MM.1S (cell line): ENCODE data around the gene GRB2.
"Not testable (repeated sequence)": the region's sequence is repeated elsewhere in the genome, so short reads cannot be mapped to it uniquely, and the experiment has no call there.

Experiments
- DNase-seq: peaks from one replicate; pipeline ENCODE4 v3.0.0-alpha.2; 2015
- H2AFZ ChIP-seq: fragments of 300-600 bp; sonication (generic); 2 replicates; pipeline ENCODE4 v1.6.0; 2016; ENCODE audit warnings: antibody characterized with exemption, low read length
- H3F3A ChIP-seq: fragments of 300-600 bp; sonication (generic); 2 replicates; pipeline ENCODE4 v1.6.1; 2016; ENCODE audit warnings: mild to moderate bottlenecking, antibody characterized with exemption, low read length, moderate library complexity, mixed read lengths; ENCODE audit not compliant: insufficient read depth
- H3K27ac ChIP-seq: fragments of 300-600 bp; sonication (generic); 2 replicates; pipeline ENCODE4 v1.5.1; 2016; ENCODE audit warnings: mild to moderate bottlenecking, low read length
- H3K27me3 ChIP-seq: fragments of 300-600 bp; sonication (generic); replicated peaks from 2 replicates; pipeline ENCODE4 v1.6.0; 2016; ENCODE audit warnings: low read length; ENCODE audit not compliant: insufficient read depth
- H3K36me3 ChIP-seq: fragments of 300-600 bp; sonication (generic); replicated peaks from 2 replicates; pipeline ENCODE4 v1.6.1; 2016; ENCODE audit warnings: mild to moderate bottlenecking, low read length, mixed read lengths; ENCODE audit not compliant: insufficient read depth
- H3K4me1 ChIP-seq: fragments of 300-600 bp; sonication (generic); 2 replicates; pipeline ENCODE4 v1.6.1; 2016; ENCODE audit warnings: low read length, mixed read lengths
- H3K4me2 ChIP-seq: fragments of 300-600 bp; sonication (generic); 2 replicates; pipeline ENCODE4 v1.6.0; 2016; ENCODE audit warnings: low read depth, low read length
- H3K4me3 ChIP-seq: fragments of 300-600 bp; sonication (generic); 2 replicates; pipeline ENCODE4 v1.5.1; 2016; ENCODE audit warnings: low read length, mixed read lengths
- H3K79me2 ChIP-seq: fragments of 300-600 bp; sonication (generic); 2 replicates; pipeline ENCODE4 v1.6.1; 2016; ENCODE audit warnings: mixed run types, low read length, mixed read lengths
- H3K9ac ChIP-seq: fragments of 300-600 bp; sonication (generic); 2 replicates; pipeline ENCODE4 v1.6.1; 2016; ENCODE audit warnings: low read length, mixed read lengths
- H3K9me2 ChIP-seq: fragments of 300-600 bp; sonication (generic); replicated peaks from 2 replicates; pipeline ENCODE4 v1.6.1; 2016; ENCODE audit warnings: mild to moderate bottlenecking, low read length, mixed read lengths; ENCODE audit not compliant: insufficient read depth
- H3K9me3 ChIP-seq: fragments of 300-600 bp; sonication (generic); replicated peaks from 2 replicates; pipeline ENCODE4 v1.6.1; 2016; ENCODE audit warnings: mild to moderate bottlenecking, low read length, mixed read lengths; ENCODE audit not compliant: insufficient read depth
- H4K20me1 ChIP-seq: fragments of 300-600 bp; sonication (generic); 2 replicates; pipeline ENCODE4 v1.6.1; 2016; ENCODE audit warnings: mild to moderate bottlenecking, low read length, moderate library complexity, mixed read lengths; ENCODE audit not compliant: insufficient read depth
- CTCF ChIP-seq: fragments of 300-600 bp; sonication (generic); IDR thresholded peaks from 2 replicates; pipeline ENCODE4 v1.5.1; 2016; ENCODE audit warnings: antibody characterized with exemption, low read length, mixed read lengths
- EZH2 ChIP-seq: fragments of 300-600 bp; sonication (generic); optimal IDR thresholded peaks from 2 replicates; pipeline ENCODE3; 2017; ENCODE audit warnings: low read depth, mild to moderate bottlenecking, antibody characterized with exemption, low read length, mixed read lengths
- EZH2phosphoT487 ChIP-seq: fragments of 300-600 bp; sonication (generic); IDR thresholded peaks from 2 replicates; pipeline ENCODE4 v1.6.1; 2018; ENCODE audit warnings: antibody characterized with exemption, low read length

The GRB2 gene

GRCh38 chr17:75442168-75443103 lies 37.0 kb upstream of the GRB2 start:
- Histone ChIP-seq H3K79me2 (no peaks in the 10 kb centered on the region), H4K20me1 (no peaks in the 10 kb centered on the region), H3K9ac (no peak overlapping the region), H3K27me3 (no peaks in the 10 kb centered on the region), H3K27ac (no peak overlapping the region), H3K36me3 (no peaks in the 10 kb centered on the region), H3K4me2 (no peak overlapping the region), H2AFZ (no peak overlapping the region), H3F3A (no peaks in the 10 kb centered on the region), H3K9me2 (no peaks in the 10 kb centered on the region), H3K4me3 (no peak overlapping the region), H3K4me1 (no peaks in the 10 kb centered on the region), H3K9me3 (no peaks in the 10 kb centered on the region)
- no peak for DNase-seq
- TF ChIP-seq EZH2 (no peak), CTCF (no peak), EZH2phosphoT487 (no peak)

- Histone ChIP-seq H3K9me2 (no peaks in the 10 kb centered on the region), H3F3A (no peaks in the 10 kb centered on the region), H4K20me1 (no peaks in the 10 kb centered on the region), H3K36me3 (no peaks in the 10 kb centered on the region), H3K4me1 (no peaks in the 10 kb centered on the region), H3K27me3 (no peaks in the 10 kb centered on the region), H3K27ac (no peak overlapping the region), H3K79me2 (no peaks in the 10 kb centered on the region), H3K4me2 (no peak overlapping the region), H3K9me3 (no peaks in the 10 kb centered on the region), H2AFZ (no peak overlapping the region), H3K4me3 (no peak overlapping the region), H3K9ac (no peak overlapping the region)
- TF ChIP-seq CTCF (no peak), EZH2phosphoT487 (no peak), EZH2 (no peak)
- no peak for DNase-seq
Observed at GRCh38 chr17:75440738-75441448, 35.4 kb upstream of the GRB2 start.

GRCh38 chr17:75439287-75439686 lies 33.8 kb upstream of the GRB2 start:
- DNase-seq = no peak
- H2AFZ ChIP-seq = no peak overlapping the region
- no peaks in the 10 kb centered on the region for H3K9me3 ChIP-seq
- no peak overlapping the region for H3K9ac ChIP-seq
- H3K4me2 ChIP-seq = no peak overlapping the region
- TF ChIP-seq EZH2phosphoT487 (no peak), CTCF (no peak), EZH2 (no peak)
- H3K4me1 ChIP-seq = no peaks in the 10 kb centered on the region
- no peak overlapping the region for H3K4me3 ChIP-seq
- H3K36me3 ChIP-seq = no peaks in the 10 kb centered on the region
- no peaks in the 10 kb centered on the region for H3K27me3 ChIP-seq
- H3K9me2 ChIP-seq = no peaks in the 10 kb centered on the region
- no peaks in the 10 kb centered on the region for H3F3A ChIP-seq
- H3K27ac ChIP-seq = no peak overlapping the region
- no peaks in the 10 kb centered on the region for H4K20me1 ChIP-seq
- H3K79me2 ChIP-seq = no peaks in the 10 kb centered on the region

GRCh38 chr17:75437404-75437803 lies 31.9 kb upstream of the GRB2 start:
- H3K9me2 ChIP-seq, H3K4me2 ChIP-seq, H4K20me1 ChIP-seq, H3K4me3 ChIP-seq, H3K79me2 ChIP-seq, H2AFZ ChIP-seq, H3K9ac ChIP-seq, H3K36me3 ChIP-seq, H3K4me1 ChIP-seq, H3K27ac ChIP-seq, H3K27me3 ChIP-seq, H3K9me3 ChIP-seq, DNase-seq, H3F3A ChIP-seq: not testable (repeated sequence)

- H4K20me1 ChIP-seq, H3K27me3 ChIP-seq, H3K4me1 ChIP-seq, H3K9ac ChIP-seq, H3F3A ChIP-seq, H3K4me3 ChIP-seq, H3K4me2 ChIP-seq, H3K27ac ChIP-seq, H3K9me3 ChIP-seq, H3K9me2 ChIP-seq, H2AFZ ChIP-seq, H3K36me3 ChIP-seq, H3K79me2 ChIP-seq, DNase-seq: not testable (repeated sequence)
Observed at GRCh38 chr17:75434433-75434832, 29.0 kb upstream of the GRB2 start.
